HCT116 (cell line): ENCODE results near the gene HIVEP3. TPM values are rescaled to one million over a fixed set of nuclear protein-coding genes. Genes with fewer than 3 reads are reported as not detected.
A peak's percentile ranks its signal among the peaks of the same experiment; 100 is the strongest.

Experiments
- ATAC-seq: fragments of 200-7000 bp; cut with Tn5 transposase; 2 replicates; pipeline ENCODE4 v1.9.1; 2020; ENCODE audit warnings: mild to moderate bottlenecking, moderate library complexity
- BruUV-seq: library from RNA; stranded (reverse); fragments of 400-500 nt; replicated peaks from 2 replicates; lab custom pipeline; 2021; lab: Mats Ljungman, UMichigan
- CTCF ChIA-PET: fragments of 300-600 bp; sonication (Branson Sonifier 250); formaldehyde crosslinking; loops from one replicate; lab custom pipeline; 2021; ENCODE audit warnings: antibody characterized with exemption; lab: Charles Lee
- POLR2A ChIA-PET: fragments of 300-600, 350-600 bp; sonication (Branson Sonifier 250); formaldehyde crosslinking; loops from one replicate; lab custom pipeline; 2021; ENCODE audit warnings: antibody characterized with exemption; lab: Charles Lee
- RAD21 ChIA-PET, 2 experiments: fragments of 300-600 bp; sonication (Branson Sonifier 250); formaldehyde crosslinking; loops; one replicate each; lab custom pipeline; 2023; ENCODE audit warnings: low total read pairs in 2 of 2; ENCODE audit not compliant: uncharacterized antibody in 2 of 2, unreplicated experiment in 2 of 2, low non-redundant PET in 1 of 2; lab: Charles Lee
- DNase-seq: peaks from one replicate; pipeline ENCODE4 v3.0.0-alpha.2; 2010; ENCODE audit warnings: low read depth, low spot score
- H2AFZ ChIP-seq: fragments of 200-600 bp; shearing (Covaris generic), sonication (generic); 2 replicates; pipeline ENCODE4 v1.6.1; 2017; ENCODE audit warnings: low read depth, mixed run types, mixed read lengths, antibody characterized with exemption, low read length; ENCODE audit not compliant: poor library complexity, severe bottlenecking
- H3K27ac ChIP-seq: 2 replicates; pipeline ENCODE4 v1.5.1; 2012; ENCODE audit warnings: low read depth, low read length
- H3K27me3 ChIP-seq: fragments of 200-600 bp; sonication (generic); 2 replicates; pipeline ENCODE4 v1.6.1; 2016; ENCODE audit warnings: mixed run types, low read length, mixed read lengths; ENCODE audit not compliant: insufficient read depth
- H3K36me3 ChIP-seq, 2 experiments: fragments of 200-500 bp in 1 of 2; fragments of 200-600 bp in 1 of 2; sonication (Bioruptor generic) in 1 of 2; sonication (generic) in 1 of 2; 2 replicates each; pipeline versions ENCODE4 v1.5.1 to v1.6.1; 2014 to 2016; ENCODE audit warnings: low read length in 2 of 2, inconsistent platforms in 1 of 2, mixed read lengths in 1 of 2, mixed run types in 1 of 2; ENCODE audit not compliant: insufficient read depth in 2 of 2, control insufficient read depth in 1 of 2
- H3K4me1 ChIP-seq, 2 experiments: fragments of 200-600 bp in 1 of 2; sonication (generic) in 1 of 2; 2 replicates each; pipeline versions ENCODE4 v1.5.1 to v1.6.1; 2012 to 2017; ENCODE audit warnings: low read length in 2 of 2, inconsistent platforms in 1 of 2, mild to moderate bottlenecking in 1 of 2, mixed read lengths in 1 of 2, mixed run types in 1 of 2, moderate library complexity in 1 of 2; ENCODE audit not compliant: insufficient read depth in 2 of 2, control insufficient read depth in 1 of 2
- H3K4me2 ChIP-seq: fragments of 200-600 bp; sonication (generic); 2 replicates; pipeline ENCODE4 v1.6.1; 2017; ENCODE audit warnings: mixed run types, low read length, mixed read lengths
- H3K4me3 ChIP-seq, 2 experiments: fragments of 200-600 bp in 1 of 2; sonication (generic) in 1 of 2; replicated peaks in 1 of 2; 2 replicates each; pipeline ENCODE4 v1.5.1; 2011 to 2016; ENCODE audit warnings: low read length in 2 of 2, control low read depth in 1 of 2, low read depth in 1 of 2, mild to moderate bottlenecking in 1 of 2, mixed read lengths in 1 of 2, mixed run types in 1 of 2
- H3K79me2 ChIP-seq: fragments of 200-600 bp; sonication (generic); 2 replicates; pipeline ENCODE4 v1.6.1; 2017; ENCODE audit warnings: mild to moderate bottlenecking, mixed run types, low read length, moderate library complexity, mixed read lengths; ENCODE audit not compliant: insufficient read depth
- H3K9ac ChIP-seq: fragments of 200-600 bp; sonication (generic); 2 replicates; pipeline ENCODE4 v1.6.1; 2016; ENCODE audit warnings: low read length, mixed read lengths
- H3K9me2 ChIP-seq: fragments of 200-600 bp; sonication (generic), shearing (Covaris generic); 2 replicates; pipeline ENCODE4 v1.6.1; 2017; ENCODE audit warnings: mixed run types, mild to moderate bottlenecking, moderate library complexity; ENCODE audit not compliant: insufficient read depth
- H3K9me3 ChIP-seq, 2 experiments: fragments of 200-500 bp in 1 of 2; fragments of 200-600 bp in 1 of 2; sonication (Bioruptor generic) in 1 of 2; sonication (generic) in 1 of 2; 2 replicates each; pipeline ENCODE4 v1.6.1; 2014 to 2017; ENCODE audit warnings: low read length in 2 of 2, mixed read lengths in 2 of 2, inconsistent platforms in 1 of 2, low read depth in 1 of 2, mild to moderate bottlenecking in 1 of 2, mixed run types in 1 of 2, moderate library complexity in 1 of 2; ENCODE audit not compliant: control insufficient read depth in 1 of 2, insufficient read depth in 1 of 2
- H4K20me1 ChIP-seq: fragments of 200-600 bp; sonication (generic), shearing (Covaris generic); 2 replicates; pipeline ENCODE4 v1.6.1; 2017; ENCODE audit warnings: mixed run types, mild to moderate bottlenecking, moderate library complexity; ENCODE audit not compliant: insufficient read depth
- CEBPB ChIP-seq: IDR thresholded peaks from 2 replicates; pipeline ENCODE4 v1.6.1; 2012; ENCODE audit warnings: low read depth
- EGR1 ChIP-seq: IDR thresholded peaks from 2 replicates; pipeline ENCODE4 v1.6.1; 2012; ENCODE audit warnings: low read depth
- ELF1 ChIP-seq: IDR thresholded peaks from 2 replicates; pipeline ENCODE4 v1.6.1; 2012; ENCODE audit warnings: low read depth, borderline replicate concordance
- EZH2 ChIP-seq: fragments of 200-600 bp; sonication (generic); IDR thresholded peaks from 2 replicates; pipeline ENCODE4 v1.6.1; 2017; ENCODE audit warnings: antibody characterized with exemption, mixed run types
- EZH2phosphoT487 ChIP-seq: fragments of 200-600 bp; IDR thresholded peaks from 2 replicates; pipeline ENCODE4 v1.6.1; 2018; ENCODE audit warnings: antibody characterized with exemption, borderline replicate concordance
- FOSL1 ChIP-seq: IDR thresholded peaks from 2 replicates; pipeline ENCODE4 v1.6.1; 2012; ENCODE audit warnings: low read depth
- JUND ChIP-seq: IDR thresholded peaks from 2 replicates; pipeline ENCODE4 v1.6.1; 2012
- POLR2A ChIP-seq: IDR thresholded peaks from 2 replicates; pipeline ENCODE4 v1.7.0; 2011; ENCODE audit warnings: borderline replicate concordance; ENCODE audit not compliant: insufficient read depth, insufficient read length; ENCODE audit errors: extremely low read depth
- POLR2AphosphoS5 ChIP-seq: IDR thresholded peaks from 2 replicates; pipeline ENCODE4 v1.6.1; 2011; ENCODE audit warnings: mild to moderate bottlenecking, low read depth, low read length, moderate library complexity
- RAD21 ChIP-seq: IDR thresholded peaks from 2 replicates; pipeline ENCODE4 v1.6.1; 2012; ENCODE audit warnings: low read depth, mild to moderate bottlenecking
- SIN3A ChIP-seq: IDR thresholded peaks from 2 replicates; pipeline ENCODE4 v1.6.1; 2012; ENCODE audit warnings: low read depth
- SP1 ChIP-seq: IDR thresholded peaks from 2 replicates; pipeline ENCODE4 v1.6.1; 2012; ENCODE audit warnings: low read depth
- SRF ChIP-seq: IDR thresholded peaks from 2 replicates; pipeline ENCODE4 v1.6.1; 2012; ENCODE audit warnings: low read depth
- TCF7L2 ChIP-seq: IDR thresholded peaks from 2 replicates; pipeline ENCODE4 v1.7.0; 2011; ENCODE audit warnings: borderline replicate concordance, inconsistent platforms; ENCODE audit not compliant: insufficient read depth, insufficient read length; ENCODE audit errors: extremely low read depth
- YY1 ChIP-seq: IDR thresholded peaks from 2 replicates; pipeline ENCODE4 v1.6.1; 2011; ENCODE audit warnings: low read length, low read depth, moderate library complexity, mild to moderate bottlenecking; ENCODE audit not compliant: insufficient replicate concordance; ENCODE audit errors: extremely low read depth
- ZBTB33 ChIP-seq: IDR thresholded peaks from 2 replicates; pipeline ENCODE4 v1.6.1; 2011; ENCODE audit warnings: mild to moderate bottlenecking, low read length, moderate library complexity; ENCODE audit not compliant: insufficient replicate concordance; ENCODE audit errors: extremely low read depth
- ZFX ChIP-seq: fragments of 450-650 bp; IDR thresholded peaks from 2 replicates; pipeline ENCODE4 v1.6.1; 2017
- ZNF274 ChIP-seq: fragments of 200-500 bp; sonication (Bioruptor generic); IDR thresholded peaks from 2 replicates; pipeline ENCODE4 v1.6.1; 2014; ENCODE audit warnings: mild to moderate bottlenecking, low read depth, low read length, inconsistent platforms
- intact Hi-C: fragments of 100-400 bp; cut with micrococcal nuclease; formaldehyde crosslinking; loops from 2 replicates; pipeline ENCODE4 v1.10.0; 2022
- total RNA-seq: library from RNA; stranded (reverse); gene quantifications from one replicate; pipeline ENCODE4 v1.2.1, GENCODE V29; 2021; ENCODE audit not compliant: unreplicated experiment
- TF ChIP-seq, protein P1 (sequence below): IDR thresholded peaks from 2 replicates; pipeline ENCODE4 v1.6.1; 2012; ENCODE audit warnings: low read depth
- TF ChIP-seq, protein P2 (sequence below): IDR thresholded peaks from 2 replicates; pipeline ENCODE4 v1.6.1; 2012

HIVEP3 gene
- total RNA-seq, 1 experiment from 2014 or later: 7.1 TPM

- DNase-seq: no peak
- Histone ChIP-seq H3K4me3 (no peak overlapping the region), H3K27me3 (no peaks in the 10 kb centered on the region), H3K27ac (no peak overlapping the region)
- intact Hi-C loops: no loop called here
- ATAC-seq: no peak
- TF ChIP-seq ZBTB33 (no peak), EGR1 (no peak), CEBPB (no peak), JUND (no peak), POLR2AphosphoS5 (no peak), SIN3A (no peak), TCF7L2 (no peak), RAD21 (no peak), EZH2 (no peak), FOSL1 (no peak), YY1 (no peak), ELF1 (no peak), ZFX (no peak), SP1 (no peak), POLR2A (no peak), EZH2phosphoT487 (no peak), SRF (no peak), ZNF274 (no peak)
- TF ChIP-seq, protein P1, sequence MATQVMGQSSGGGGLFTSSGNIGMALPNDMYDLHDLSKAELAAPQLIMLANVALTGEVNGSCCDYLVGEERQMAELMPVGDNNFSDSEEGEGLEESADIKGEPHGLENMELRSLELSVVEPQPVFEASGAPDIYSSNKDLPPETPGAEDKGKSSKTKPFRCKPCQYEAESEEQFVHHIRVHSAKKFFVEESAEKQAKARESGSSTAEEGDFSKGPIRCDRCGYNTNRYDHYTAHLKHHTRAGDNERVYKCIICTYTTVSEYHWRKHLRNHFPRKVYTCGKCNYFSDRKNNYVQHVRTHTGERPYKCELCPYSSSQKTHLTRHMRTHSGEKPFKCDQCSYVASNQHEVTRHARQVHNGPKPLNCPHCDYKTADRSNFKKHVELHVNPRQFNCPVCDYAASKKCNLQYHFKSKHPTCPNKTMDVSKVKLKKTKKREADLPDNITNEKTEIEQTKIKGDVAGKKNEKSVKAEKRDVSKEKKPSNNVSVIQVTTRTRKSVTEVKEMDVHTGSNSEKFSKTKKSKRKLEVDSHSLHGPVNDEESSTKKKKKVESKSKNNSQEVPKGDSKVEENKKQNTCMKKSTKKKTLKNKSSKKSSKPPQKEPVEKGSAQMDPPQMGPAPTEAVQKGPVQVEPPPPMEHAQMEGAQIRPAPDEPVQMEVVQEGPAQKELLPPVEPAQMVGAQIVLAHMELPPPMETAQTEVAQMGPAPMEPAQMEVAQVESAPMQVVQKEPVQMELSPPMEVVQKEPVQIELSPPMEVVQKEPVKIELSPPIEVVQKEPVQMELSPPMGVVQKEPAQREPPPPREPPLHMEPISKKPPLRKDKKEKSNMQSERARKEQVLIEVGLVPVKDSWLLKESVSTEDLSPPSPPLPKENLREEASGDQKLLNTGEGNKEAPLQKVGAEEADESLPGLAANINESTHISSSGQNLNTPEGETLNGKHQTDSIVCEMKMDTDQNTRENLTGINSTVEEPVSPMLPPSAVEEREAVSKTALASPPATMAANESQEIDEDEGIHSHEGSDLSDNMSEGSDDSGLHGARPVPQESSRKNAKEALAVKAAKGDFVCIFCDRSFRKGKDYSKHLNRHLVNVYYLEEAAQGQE: no peak
- TF ChIP-seq, protein P2, sequence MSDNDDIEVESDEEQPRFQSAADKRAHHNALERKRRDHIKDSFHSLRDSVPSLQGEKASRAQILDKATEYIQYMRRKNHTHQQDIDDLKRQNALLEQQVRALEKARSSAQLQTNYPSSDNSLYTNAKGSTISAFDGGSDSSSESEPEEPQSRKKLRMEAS: no peak
- TF ChIP-seq, all 23 proteins: peak for 0
- H3K9me2 ChIP-seq: no peaks in the 10 kb centered on the region
- no peak overlapping the region for H3K4me2 ChIP-seq
- no TSS peak for BruUV-seq
- no peaks in the 10 kb centered on the region for H3K9me3 ChIP-seq
- H3K9ac ChIP-seq: 0 out of 2 replicates have a peak overlapping the region, but pooled peaks have one; percentile 75
- peaks cover 69 to 90% of the 10 kb centered on the region in 2 experiments for H3K4me1 ChIP-seq
- ChIA-PET CTCF (no interaction called here), RAD21 (no interaction called here), POLR2A (no interaction called here)
- no peaks in the 10 kb centered on the region for H3K36me3 ChIP-seq
- no peaks in the 10 kb centered on the region for H4K20me1 ChIP-seq
- H3K79me2 ChIP-seq: no peaks in the 10 kb centered on the region
- H2AFZ ChIP-seq: no peak overlapping the region
Observed at GRCh38 chr1:41497461-41498030, 421.2 kb downstream of the HIVEP3 start.
